HepG2 (cell line): Measurements from ENCODE around the gene HIRA. TPM values are rescaled to one million over a fixed set of nuclear protein-coding genes. Genes with fewer than 3 reads are reported as not detected.

ENCODE experiments used
- CSRNP1 ChIP-seq: sonication (generic); formaldehyde crosslinking; IDR thresholded peaks from 2 replicates; pipeline ENCODE4 v1.8.1; 2023; ENCODE audit warnings: mild to moderate bottlenecking, missing genetic modification reagents
- HCFC1 ChIP-seq: fragments of 150-350 bp; IDR thresholded peaks from 2 replicates; pipeline ENCODE4 v1.6.1; 2014; ENCODE audit warnings: low read depth, low read length
- HDAC2 ChIP-seq: sonication (generic); formaldehyde crosslinking; IDR thresholded peaks from 2 replicates; pipeline ENCODE4 v1.4.0; 2020; ENCODE audit warnings: missing genetic modification reagents
- HMGXB3 ChIP-seq: sonication (generic); formaldehyde crosslinking; IDR thresholded peaks from 2 replicates; pipeline ENCODE4 v1.4.0; 2020; ENCODE audit warnings: missing genetic modification reagents, borderline replicate concordance
- KDM5A ChIP-seq: fragments of 200-600 bp; sonication (generic); IDR thresholded peaks from 2 replicates; pipeline ENCODE4 v1.7.0; 2018; ENCODE audit warnings: antibody characterized with exemption, mild to moderate bottlenecking, low read length, borderline replicate concordance
- KLF13 ChIP-seq: sonication (generic); formaldehyde crosslinking; IDR thresholded peaks from 2 replicates; pipeline ENCODE4 v1.4.0; 2020; ENCODE audit warnings: mild to moderate bottlenecking, missing genetic modification reagents
- MYC ChIP-seq: sonication (generic); formaldehyde crosslinking; IDR thresholded peaks from 2 replicates; pipeline ENCODE4 v1.9.0; 2021; ENCODE audit warnings: missing genetic modification reagents, borderline replicate concordance
- NFRKB ChIP-seq: fragments of 450-650 bp; IDR thresholded peaks from 2 replicates; pipeline ENCODE4 v1.6.1; 2017
- NR0B2 ChIP-seq: sonication (generic); formaldehyde crosslinking; IDR thresholded peaks from 2 replicates; pipeline ENCODE4 v1.4.0; 2020; ENCODE audit warnings: mild to moderate bottlenecking, missing genetic modification reagents
- ONECUT2 ChIP-seq: sonication (generic); formaldehyde crosslinking; IDR thresholded peaks from 2 replicates; pipeline ENCODE4 v1.4.0; 2020; ENCODE audit warnings: missing genetic modification reagents
- PHF21A ChIP-seq: sonication (generic); formaldehyde crosslinking; IDR thresholded peaks from 2 replicates; pipeline ENCODE4 v1.5.0; 2020; ENCODE audit warnings: mild to moderate bottlenecking, missing genetic modification reagents
- RFX1 ChIP-seq: fragments of 450-650 bp; IDR thresholded peaks from 2 replicates; pipeline ENCODE4 v1.6.1; 2017
- THAP9 ChIP-seq: sonication (generic); formaldehyde crosslinking; IDR thresholded peaks from 2 replicates; pipeline ENCODE4; 2020; ENCODE audit warnings: missing genetic modification reagents, mild to moderate bottlenecking, borderline replicate concordance
- ZFX ChIP-seq: sonication (generic); formaldehyde crosslinking; IDR thresholded peaks from 2 replicates; pipeline ENCODE4 v1.4.0; 2020; ENCODE audit warnings: mild to moderate bottlenecking, low read depth, missing genetic modification reagents, moderate library complexity
- ZGPAT ChIP-seq: IDR thresholded peaks from 2 replicates; pipeline ENCODE4 v1.6.1; 2016; ENCODE audit warnings: mild to moderate bottlenecking
- ZNF468 ChIP-seq: sonication (generic); formaldehyde crosslinking; IDR thresholded peaks from 2 replicates; pipeline ENCODE4 v1.8.0; 2022; ENCODE audit warnings: mild to moderate bottlenecking, moderate library complexity, missing genetic modification reagents
- ZNF510 ChIP-seq: sonication (generic); formaldehyde crosslinking; IDR thresholded peaks from 2 replicates; pipeline ENCODE4 v1.4.0; 2020; ENCODE audit warnings: low read depth, mild to moderate bottlenecking, missing genetic modification reagents
- polyA plus RNA-seq, 8 experiments: library from polyadenylated mRNA; depleted of rRNA in 3 of 8; stranded (reverse) in 7 of 8; unstranded in 1 of 8; fragments of >200 nt; fragmentation: Illumina TruSeq in 4 of 8; extraction: Trizol in 4 of 8; gene quantifications; 2 replicates each; pipeline versions ENCODE4 v1.2.1 to v1.2.3, GENCODE V29; 2011 to 2016; ENCODE audit warnings: low read depth in 4 of 8, missing spikeins in 1 of 8, mixed read lengths in 1 of 8; ENCODE audit not compliant: insufficient read depth in 1 of 8
- total RNA-seq, 5 experiments: library from RNA; depleted of rRNA; stranded (reverse); fragments of >200 nt; fragmentation: Illumina TruSeq; extraction: Trizol; gene quantifications; 2 replicates each; pipeline ENCODE4 v1.2.3, GENCODE V29; 2016; ENCODE audit warnings: low read depth in 1 of 5

HIRA gene
- total and polyA plus RNA-seq, 2 of the 13 experiments (the other 11 are each of a cell fraction or from before 2014, with no cell fraction given), result 21.5 to 29.2 TPM

GRCh38 chr22:19479355-19480172 is 48.0 kb upstream of the HIRA start, which contains the start of gene CDC45 (continued):
- TF ChIP-seq CSRNP1 (CRISPR knock-in tag), result 0 out of 2 replicates have a peak, but pooled peaks have one; percentile 74
- peak; percentile 36; the same call in 1 of the 2 replicates for TF ChIP-seq MYC (CRISPR knock-in tag)
- peak; percentile 96 for TF ChIP-seq HMGXB3 (CRISPR knock-in tag)
- TF ChIP-seq HDAC2 (CRISPR knock-in tag), result peak; percentile 19; the same call in 1 of the 2 replicates
- TF ChIP-seq ONECUT2 (CRISPR knock-in tag), result no peak
- 0 out of 2 replicates have a peak, but pooled peaks have one; percentile 31 for TF ChIP-seq ZNF468
- 0 out of 2 replicates have a peak, but pooled peaks have one; percentile 88 for TF ChIP-seq ZNF510 (CRISPR knock-in tag)
- peak; percentile 27; the same call in 1 of the 2 replicates for TF ChIP-seq ZFX (CRISPR knock-in tag)
- TF ChIP-seq KLF13, result 0 out of 2 replicates have a peak, but pooled peaks have one; percentile 48
- TF ChIP-seq NR0B2 (CRISPR knock-in tag), result peak; percentile 67; the same call in 1 of the 2 replicates
- TF ChIP-seq RFX1, result no peak
- peak; percentile 97 for TF ChIP-seq THAP9 (CRISPR knock-in tag)
- TF ChIP-seq ZGPAT (CRISPR knock-in tag), result peak; percentile 53; the same call in 1 of the 2 replicates
- TF ChIP-seq PHF21A, result peak; percentile 64
- peak; percentile 81 for TF ChIP-seq HCFC1
- TF ChIP-seq NFRKB, result peak; percentile 82
- peak; percentile 87 for TF ChIP-seq KDM5A
